T-helper 1 cell treated with Interleukin-12 subunit alpha and Interleukin-12 subunit beta and Interleukin-4 antibody, amounts not matched to agents 30 μg/mL and 1 μg/mL, for 36 hours (primary cell): Measurements from ENCODE around the gene MLEC.

Experiments used
- H3K27ac Mint-ChIP-seq: one replicate; pipeline ENCODE4 v1.8.0; 2021; ENCODE audit warnings: mild to moderate bottlenecking, mixed read lengths
- H3K27me3 Mint-ChIP-seq: one replicate; pipeline ENCODE4 v1.8.0; 2021; ENCODE audit warnings: low read depth, mixed read lengths
- H3K36me3 Mint-ChIP-seq: one replicate; pipeline ENCODE4 v1.8.0; 2021; ENCODE audit warnings: low read depth, mixed read lengths
- H3K4me1 Mint-ChIP-seq: one replicate; pipeline ENCODE4 v1.8.0; 2021; ENCODE audit warnings: low read depth, mixed read lengths
- H3K4me3 Mint-ChIP-seq: one replicate; pipeline ENCODE4 v1.8.0; 2021; ENCODE audit warnings: mild to moderate bottlenecking, moderate library complexity, mixed read lengths
- H3K9me3 Mint-ChIP-seq: one replicate; pipeline ENCODE4 v1.8.0; 2021; ENCODE audit warnings: mixed read lengths

The MLEC gene

GRCh38 chr12:120674097-120674636 is 12.8 kb upstream of the MLEC start:
- Mint-ChIP-seq H3K27me3 (no peaks in the 10 kb centered on the region), H3K36me3 (no peaks in the 10 kb centered on the region), H3K4me3 (no peak overlapping the region), H3K4me1 (peaks cover 11% of the 10 kb centered on the region), H3K9me3 (no peaks in the 10 kb centered on the region), H3K27ac (no peak overlapping the region)

- H3K27me3 Mint-ChIP-seq: no peaks in the 10 kb centered on the region
- H3K4me1 Mint-ChIP-seq: peaks cover 14% of the 10 kb centered on the region
- no peaks in the 10 kb centered on the region for H3K9me3 Mint-ChIP-seq
- H3K27ac Mint-ChIP-seq: peak overlapping the region; percentile 57
- H3K4me3 Mint-ChIP-seq: no peak overlapping the region
- no peaks in the 10 kb centered on the region for H3K36me3 Mint-ChIP-seq
These were observed 9.0 kb upstream of the MLEC start for GRCh38 chr12:120677765-120678473.

- no peak overlapping the region for H3K4me3 Mint-ChIP-seq
- no peaks in the 10 kb centered on the region for H3K36me3 Mint-ChIP-seq
- H3K9me3 Mint-ChIP-seq: no peaks in the 10 kb centered on the region
- H3K27me3 Mint-ChIP-seq: no peaks in the 10 kb centered on the region
- no peak overlapping the region for H3K27ac Mint-ChIP-seq
- H3K4me1 Mint-ChIP-seq: peaks cover 14% of the 10 kb centered on the region
These were observed 8.4 kb upstream of the MLEC start for GRCh38 chr12:120678572-120678971.

- H3K36me3 Mint-ChIP-seq: no peaks in the 10 kb centered on the region
- H3K27me3 Mint-ChIP-seq: no peaks in the 10 kb centered on the region
- peak overlapping the region; percentile 39 for H3K27ac Mint-ChIP-seq
- H3K9me3 Mint-ChIP-seq: no peaks in the 10 kb centered on the region
- H3K4me1 Mint-ChIP-seq: peaks cover 19% of the 10 kb centered on the region
- no peak overlapping the region for H3K4me3 Mint-ChIP-seq
These were observed 6.7 kb upstream of the MLEC start for GRCh38 chr12:120680165-120680738.

- Mint-ChIP-seq H3K27me3 (no peaks in the 10 kb centered on the region), H3K9me3 (no peaks in the 10 kb centered on the region), H3K4me1 (peaks cover 24% of the 10 kb centered on the region), H3K4me3 (no peak overlapping the region), H3K36me3 (peaks cover 2% of the 10 kb centered on the region), H3K27ac (peak overlapping the region; percentile 2)
These were observed 2.4 kb upstream of the MLEC start for GRCh38 chr12:120684523-120684932.

GRCh38 chr12:120685522-120685921 is 1.4 kb upstream of the MLEC start:
- Mint-ChIP-seq H3K27ac (peak overlapping the region; percentile 50), H3K27me3 (no peaks in the 10 kb centered on the region), H3K36me3 (peaks cover 2% of the 10 kb centered on the region)

GRCh38 chr12:120686151-120686689 is 729 bp upstream of the MLEC start:
- no peaks in the 10 kb centered on the region for H3K27me3 Mint-ChIP-seq
- H3K36me3 Mint-ChIP-seq: peaks cover 5% of the 10 kb centered on the region
- no peaks in the 10 kb centered on the region for H3K9me3 Mint-ChIP-seq
- H3K4me1 Mint-ChIP-seq: peaks cover 36% of the 10 kb centered on the region
- peak overlapping the region; percentile 93 for H3K27ac Mint-ChIP-seq
- H3K4me3 Mint-ChIP-seq: peak overlapping the region; percentile 92

More at GRCh38 chr12:120685522-120685921, 1.4 kb upstream of the MLEC start:
- no peaks in the 10 kb centered on the region for H3K9me3 Mint-ChIP-seq
- peak overlapping the region; percentile 92 for H3K4me3 Mint-ChIP-seq
- peaks cover 29% of the 10 kb centered on the region for H3K4me1 Mint-ChIP-seq

GRCh38 chr12:120687578-120688289 is 785 bp downstream of the MLEC start:
- H3K27me3 Mint-ChIP-seq: no peaks in the 10 kb centered on the region
- H3K4me1 Mint-ChIP-seq: peaks cover 49% of the 10 kb centered on the region
- peaks cover 9% of the 10 kb centered on the region for H3K36me3 Mint-ChIP-seq
- H3K9me3 Mint-ChIP-seq: no peaks in the 10 kb centered on the region
- peak overlapping the region; percentile 95 for H3K4me3 Mint-ChIP-seq
- peak overlapping the region; percentile 79 for H3K27ac Mint-ChIP-seq

- Mint-ChIP-seq H3K9me3 (no peaks in the 10 kb centered on the region), H3K27ac (peak overlapping the region; percentile 79), H3K4me3 (peak overlapping the region; percentile 95), H3K27me3 (no peaks in the 10 kb centered on the region), H3K36me3 (peaks cover 12% of the 10 kb centered on the region), H3K4me1 (peaks cover 54% of the 10 kb centered on the region)
These were observed 1.6 kb downstream of the MLEC start for GRCh38 chr12:120688527-120689071.

GRCh38 chr12:120689397-120690082 is 2.6 kb downstream of the MLEC start:
- peaks cover 20% of the 10 kb centered on the region for H3K36me3 Mint-ChIP-seq
- H3K27me3 Mint-ChIP-seq: no peaks in the 10 kb centered on the region
- no peak overlapping the region for H3K27ac Mint-ChIP-seq
- peaks cover 59% of the 10 kb centered on the region for H3K4me1 Mint-ChIP-seq
- H3K4me3 Mint-ChIP-seq: peak overlapping the region; percentile 95
- no peaks in the 10 kb centered on the region for H3K9me3 Mint-ChIP-seq

- Mint-ChIP-seq H3K4me1 (peaks cover 56% of the 10 kb centered on the region), H3K4me3 (no peak overlapping the region), H3K9me3 (no peaks in the 10 kb centered on the region), H3K27me3 (no peaks in the 10 kb centered on the region), H3K27ac (no peak overlapping the region), H3K36me3 (peaks cover 25% of the 10 kb centered on the region)
These were observed 3.1 kb downstream of the MLEC start for GRCh38 chr12:120690083-120690450.

GRCh38 chr12:120690978-120691377 is 4.0 kb downstream of the MLEC start:
- H3K36me3 Mint-ChIP-seq: peaks cover 34% of the 10 kb centered on the region
- peaks cover 56% of the 10 kb centered on the region for H3K4me1 Mint-ChIP-seq
- H3K27ac Mint-ChIP-seq: peak overlapping the region; percentile 46
- no peaks in the 10 kb centered on the region for H3K9me3 Mint-ChIP-seq
- peak overlapping the region; percentile 15 for H3K4me3 Mint-ChIP-seq
- no peaks in the 10 kb centered on the region for H3K27me3 Mint-ChIP-seq

GRCh38 chr12:120692524-120693033 is 5.6 kb downstream of the MLEC start:
- Mint-ChIP-seq H3K9me3 (no peaks in the 10 kb centered on the region), H3K4me1 (peaks cover 57% of the 10 kb centered on the region), H3K27ac (peak overlapping the region; percentile 70), H3K4me3 (peak overlapping the region; percentile 33), H3K27me3 (no peaks in the 10 kb centered on the region), H3K36me3 (peaks cover 49% of the 10 kb centered on the region)

GRCh38 chr12:120693848-120694247 is 6.9 kb downstream of the MLEC start:
- no peak overlapping the region for H3K4me3 Mint-ChIP-seq
- peaks cover 49% of the 10 kb centered on the region for H3K4me1 Mint-ChIP-seq
- peaks cover 49% of the 10 kb centered on the region for H3K36me3 Mint-ChIP-seq
- H3K27me3 Mint-ChIP-seq: no peaks in the 10 kb centered on the region
- H3K27ac Mint-ChIP-seq: peak overlapping the region; percentile 37
- H3K9me3 Mint-ChIP-seq: no peaks in the 10 kb centered on the region
